Measurements from ENCODE around the gene C1orf53.
A peak's percentile ranks its signal among the peaks of the same experiment; 100 is the strongest.
"Not testable (repeated sequence)": the region's sequence is repeated elsewhere in the genome, so short reads cannot be mapped to it uniquely, and the experiment has no call there.

The C1orf53 gene

GRCh38 chr1:197921235-197922069, 19.0 kb downstream of the C1orf53 start:
- ATAC-seq, result no peak

- ATAC-seq, result no peak
These were observed 19.6 kb downstream of the C1orf53 start for GRCh38 chr1:197922070-197922390.

- no peak for ATAC-seq
These were observed 20.6 kb downstream of the C1orf53 start for GRCh38 chr1:197923038-197923437.

DNA sequence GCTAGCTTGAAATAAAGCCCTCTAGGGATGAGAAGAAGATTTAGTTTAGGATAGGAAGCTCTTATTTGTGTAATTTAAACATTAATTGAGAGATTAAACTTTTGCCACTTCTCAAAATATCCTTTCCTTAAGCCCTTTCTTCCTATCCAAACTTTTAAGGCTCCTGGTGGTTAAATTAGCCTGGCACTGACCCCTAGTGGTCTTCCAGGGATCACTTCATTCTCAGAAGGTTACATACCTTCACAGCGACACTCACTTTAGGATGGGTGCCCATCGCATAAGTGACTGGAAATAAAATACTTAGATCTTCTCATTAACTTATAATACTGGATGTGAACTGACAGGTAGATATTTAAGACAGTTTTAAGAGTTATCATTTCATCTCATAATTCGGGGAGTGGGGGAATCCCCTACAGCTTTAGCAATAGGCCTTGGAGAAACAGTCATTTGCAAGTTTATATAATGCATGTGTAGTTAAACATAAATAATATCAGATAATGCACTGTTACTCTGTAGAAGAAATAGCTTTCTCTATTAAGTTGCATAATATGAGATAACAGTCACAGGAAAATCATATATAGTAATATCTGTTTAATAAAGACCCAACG, 22.2 kb downstream of the C1orf53 start:
- ATAC-seq, result peak; percentile 26 to 55

- ATAC-seq, result peak in 1 of 2 donors; percentile 56
These were observed 25.7 kb downstream of the C1orf53 start for GRCh38 chr1:197927908-197928665.

- ATAC-seq, result no peak
These were observed 26.5 kb downstream of the C1orf53 start for GRCh38 chr1:197928849-197929336.

DNA sequence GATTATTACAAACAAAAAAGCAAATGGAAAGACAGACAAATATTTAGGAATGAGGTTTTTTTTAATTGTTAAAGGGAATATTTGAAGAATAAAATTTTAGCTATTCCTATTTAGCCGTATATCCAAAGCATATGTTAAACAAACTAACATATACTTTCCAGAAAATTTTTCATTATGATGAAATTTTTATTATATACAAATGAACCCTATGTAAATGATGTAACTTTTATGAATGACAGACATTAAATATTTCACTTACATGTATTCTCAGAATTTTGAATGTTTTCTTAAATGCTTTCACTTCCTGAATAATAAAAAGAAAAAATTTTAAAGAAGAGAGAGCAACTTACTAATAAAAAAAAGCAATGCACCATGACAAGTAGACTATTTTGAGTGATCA, 30.6 kb downstream of the C1orf53 start:
- no peak for ATAC-seq

GRCh38 chr1:197933647-197934046, 31.2 kb downstream of the C1orf53 start:
- no peak for ATAC-seq

DNA sequence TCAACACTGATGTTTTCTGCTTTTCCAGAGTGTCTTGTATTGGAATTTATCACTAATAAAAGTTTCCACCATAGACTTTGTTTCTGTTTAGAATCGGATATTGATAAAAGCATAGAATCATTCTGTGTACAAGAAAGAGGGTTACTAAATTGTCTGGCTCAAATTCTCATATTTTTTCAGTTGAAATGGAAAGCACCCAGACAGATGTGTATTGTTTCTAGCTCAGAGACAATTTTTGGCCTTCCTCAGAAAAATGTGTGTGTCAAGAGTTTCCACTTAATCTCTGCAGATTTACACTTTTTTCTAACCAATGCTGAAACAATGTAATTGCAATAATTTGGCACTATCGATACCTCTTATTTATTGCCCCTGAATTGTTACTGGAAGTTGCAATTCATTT, 35.0 kb downstream of the C1orf53 start:
- ATAC-seq, result no peak

- no peak for ATAC-seq
These were observed 35.5 kb downstream of the C1orf53 start for GRCh38 chr1:197937892-197938291.

- ATAC-seq, result not testable (repeated sequence)
These were observed 36.9 kb downstream of the C1orf53 start for GRCh38 chr1:197939159-197939980.

- peak; percentile 74 to 92 for ATAC-seq
These were observed 39.6 kb downstream of the C1orf53 start for GRCh38 chr1:197942042-197942441.

- ATAC-seq, result no peak
These were observed 42.1 kb downstream of the C1orf53 start for GRCh38 chr1:197944485-197944884.

DNA sequence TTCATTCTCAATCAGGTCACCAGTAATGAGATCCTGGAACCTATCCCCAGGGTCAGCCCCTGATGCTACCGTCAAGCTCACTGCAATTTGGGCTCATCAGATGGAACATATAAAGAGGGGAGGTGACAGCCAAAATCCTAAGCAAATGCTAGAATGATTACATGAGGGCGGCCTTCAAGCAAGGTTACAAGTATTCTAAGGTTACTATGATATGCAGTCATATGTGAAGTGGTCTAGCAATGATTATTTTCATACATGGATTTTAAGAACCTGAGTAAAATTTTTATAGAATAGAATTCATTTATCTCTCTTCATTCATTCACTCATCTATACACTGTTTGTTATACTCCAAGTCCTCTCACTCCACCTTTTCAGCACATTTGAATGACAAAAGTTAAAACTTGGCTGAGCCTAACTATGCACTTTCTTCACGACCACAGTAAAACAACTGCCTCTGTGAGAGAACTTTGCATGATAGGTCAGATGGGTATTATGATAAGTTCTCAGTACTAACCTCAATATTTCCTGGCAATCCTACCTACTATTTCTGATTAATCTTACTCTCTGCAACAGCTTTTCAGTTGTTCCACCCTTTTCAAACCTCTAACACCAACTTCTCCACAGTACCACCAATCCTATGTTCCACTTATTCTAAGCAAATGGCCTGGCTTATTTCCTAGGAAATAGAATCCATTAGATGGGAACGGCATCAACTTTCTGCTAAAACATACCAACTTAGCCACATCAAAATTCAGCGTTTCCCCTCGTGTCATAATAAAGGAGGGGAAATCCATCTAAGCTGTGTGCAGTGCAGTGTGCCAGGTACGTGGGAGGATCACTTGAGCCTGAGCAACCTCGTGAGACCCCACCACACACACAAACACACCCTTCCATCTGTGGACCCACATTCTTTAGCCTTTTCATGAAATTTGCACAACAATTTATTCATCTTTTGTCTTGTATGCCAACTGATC, 46.8 kb downstream of the C1orf53 start:
- peak; percentile 89 to 91 for ATAC-seq

DNA sequence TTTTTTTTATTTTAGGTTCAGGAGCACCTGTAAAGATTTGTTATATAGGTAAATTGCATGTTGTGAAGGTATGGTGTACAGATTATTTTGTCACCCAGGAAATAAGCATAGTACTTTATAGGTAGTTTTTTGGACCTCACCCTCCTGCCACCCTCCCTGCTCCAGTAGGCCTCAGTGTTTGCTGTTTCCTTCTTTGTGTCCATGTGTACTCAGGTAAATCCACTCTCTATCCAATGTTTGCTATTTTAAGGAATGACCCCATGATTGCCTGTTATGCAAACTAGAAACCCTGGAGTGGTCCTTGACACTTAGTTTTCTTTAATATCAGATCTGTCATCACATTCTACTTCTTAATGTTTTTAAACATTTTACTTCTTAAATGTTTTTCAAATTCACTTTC, 48.7 kb downstream of the C1orf53 start:
- no peak for ATAC-seq

GRCh38 chr1:197951617-197952175, 49.3 kb downstream of the C1orf53 start:
- ATAC-seq, result no peak

DNA sequence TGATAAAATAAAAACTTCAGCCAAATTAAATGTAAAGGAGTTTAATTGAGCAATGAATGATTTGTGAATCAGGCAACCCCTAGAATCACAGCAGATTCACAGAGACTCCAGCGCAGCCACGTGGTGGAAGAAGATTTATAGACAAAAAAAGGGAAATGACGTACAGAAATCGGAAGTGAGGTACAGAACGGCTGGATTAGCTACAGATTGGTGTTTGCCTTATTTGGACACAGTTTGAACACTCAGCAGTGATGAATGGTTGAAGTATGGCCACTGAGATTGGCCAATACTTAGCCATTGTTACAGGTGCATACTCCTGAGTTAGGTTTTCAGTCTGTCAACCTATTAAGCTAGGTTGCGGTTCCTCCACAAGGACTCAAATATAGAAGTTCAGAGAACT, 51.0 kb downstream of the C1orf53 start:
- not testable (repeated sequence) for ATAC-seq

DNA sequence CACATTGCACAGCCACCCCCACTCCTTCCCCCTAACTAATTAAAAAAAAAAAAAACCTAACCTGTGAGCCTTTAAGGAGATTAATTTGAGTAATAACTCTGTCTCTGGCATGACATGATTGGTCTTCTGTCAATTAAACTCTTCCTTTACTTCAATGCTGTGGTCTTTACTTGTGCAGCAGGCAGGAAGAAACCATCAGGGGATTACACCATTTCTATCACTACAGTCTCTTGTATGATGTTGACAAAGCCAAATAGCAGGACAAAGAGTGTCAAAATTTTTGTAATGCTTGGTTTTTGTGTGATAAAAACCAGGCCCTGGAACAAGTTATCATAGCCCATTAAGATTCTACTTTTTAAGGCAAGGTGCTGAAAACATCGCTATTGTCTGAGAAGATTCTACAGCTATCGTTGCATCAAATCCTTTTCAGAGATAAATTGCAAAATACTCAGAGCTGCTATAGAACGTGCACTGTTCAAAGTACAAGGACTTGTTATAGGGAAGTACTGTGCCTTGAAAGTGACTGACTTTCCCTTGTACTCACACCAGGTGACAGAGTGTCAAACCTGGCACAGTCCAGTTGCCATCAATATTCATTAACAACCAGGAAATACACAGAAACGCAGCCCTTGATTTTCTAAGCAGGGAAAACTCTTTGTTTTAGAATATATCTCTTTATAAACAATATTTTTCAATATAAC, 52.4 kb downstream of the C1orf53 start:
- ATAC-seq, result no peak

GRCh38 chr1:197955486-197956394, 53.3 kb downstream of the C1orf53 start:
- no peak for ATAC-seq
